HG03354 (cell line): ENCODE results near the gene SAXO1.

ENCODE experiments used
- ATAC-seq: cut with Tn5 transposase; IDR thresholded peaks from one replicate; pipeline ENCODE4 v1.9.1; 2021; ENCODE audit warnings: mild to moderate bottlenecking; ENCODE audit not compliant: unreplicated experiment, poor library complexity, severe bottlenecking

Gene SAXO1

GRCh38 chr9:18891946-18892670, 140.9 kb downstream of the SAXO1 start:
- no peak for ATAC-seq

- ATAC-seq: peak; percentile 85
Measured at GRCh38 chr9:18890372-18890771, 142.6 kb downstream of the SAXO1 start.

DNA sequence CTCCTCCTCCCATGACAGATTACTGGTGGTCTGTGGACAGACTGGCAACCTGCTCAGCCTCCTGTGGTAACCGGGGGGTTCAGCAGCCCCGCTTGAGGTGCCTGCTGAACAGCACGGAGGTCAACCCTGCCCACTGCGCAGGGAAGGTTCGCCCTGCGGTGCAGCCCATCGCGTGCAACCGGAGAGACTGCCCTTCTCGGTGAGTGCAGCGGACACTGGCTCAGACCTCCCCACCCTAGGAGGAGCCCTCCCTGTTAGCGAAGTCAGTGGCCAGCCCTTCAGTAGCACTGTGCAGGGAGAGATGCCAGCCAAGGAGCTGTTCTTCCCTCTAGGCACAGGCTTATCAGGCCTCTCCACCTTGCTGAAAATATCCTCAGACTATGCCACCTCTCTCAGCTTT, 143.5 kb downstream of the SAXO1 start:
- ATAC-seq: no peak

DNA sequence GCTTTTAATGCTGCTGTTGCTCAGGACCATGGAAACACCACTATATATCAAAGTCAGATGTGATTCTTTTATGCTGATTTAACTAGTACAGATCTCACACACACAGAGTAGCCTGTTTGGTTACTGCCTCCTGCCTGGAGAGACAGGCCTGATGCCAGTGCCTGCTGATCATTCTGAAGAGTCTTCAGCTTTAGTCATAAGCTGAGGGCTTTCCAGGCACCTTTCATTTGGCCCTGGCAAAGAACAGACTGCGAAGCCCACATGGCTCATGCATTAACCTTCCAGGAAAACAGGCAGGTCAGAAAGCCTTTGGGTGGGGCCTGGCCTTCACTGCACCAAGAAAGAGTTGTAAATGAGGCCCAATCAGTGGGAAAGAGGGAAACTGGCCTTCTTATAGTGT, 144.7 kb downstream of the SAXO1 start:
- no peak for ATAC-seq

DNA sequence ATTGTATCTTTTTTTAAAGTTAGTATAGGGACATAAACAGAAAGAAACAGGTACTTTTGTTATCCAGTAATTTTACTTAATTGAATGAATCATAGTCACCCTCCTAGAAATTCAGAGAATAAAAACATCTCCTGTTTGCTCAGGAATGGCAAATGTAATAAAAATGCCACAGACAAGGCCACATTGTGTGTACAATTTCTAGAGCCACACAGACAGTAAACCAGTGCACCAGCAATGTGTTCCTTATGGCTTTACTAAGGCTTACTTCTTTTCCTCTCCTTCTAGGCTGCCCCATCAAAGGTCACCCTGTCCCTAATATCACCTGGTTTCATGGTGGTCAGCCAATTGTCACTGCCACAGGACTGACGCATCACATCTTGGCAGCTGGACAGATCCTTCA, 145.5 kb downstream of the SAXO1 start:
- ATAC-seq: no peak

- ATAC-seq: no peak
Measured at GRCh38 chr9:18881758-18882157, 151.3 kb downstream of the SAXO1 start.

- no peak for ATAC-seq
Measured at GRCh38 chr9:18877984-18878383, 155.0 kb downstream of the SAXO1 start.
